ENCODE data around the gene NOL6. TPM values are rescaled to one million over a fixed set of nuclear protein-coding genes. Genes with fewer than 3 reads are reported as not detected.
"Not testable (repeated sequence)": the region's sequence is repeated elsewhere in the genome, so short reads cannot be mapped to it uniquely, and the experiment has no call there.

Gene NOL6
- total RNA-seq, 1 donor from 2014 or later = 47.9 TPM

GRCh38 chr9:33435821-33436277 is 37.9 kb downstream of the NOL6 start:
- intact Hi-C loops (cut with micrococcal nuclease) = no loop called here

- intact Hi-C loops (cut with micrococcal nuclease) = no loop called here
Observed at GRCh38 chr9:33434317-33435105, 39.2 kb downstream of the NOL6 start.

- intact Hi-C loops (cut with micrococcal nuclease) = no loop called here
Observed at GRCh38 chr9:33433871-33434270, 39.9 kb downstream of the NOL6 start.

GRCh38 chr9:33431420-33431819 is 42.3 kb downstream of the NOL6 start:
- intact Hi-C loops (cut with micrococcal nuclease) = no loop called here

- intact Hi-C loops (cut with micrococcal nuclease) = no loop called here
Observed at GRCh38 chr9:33430942-33431341, 42.8 kb downstream of the NOL6 start.

- intact Hi-C loops (cut with micrococcal nuclease) = no loop called here
Observed at GRCh38 chr9:33429256-33429985, 44.3 kb downstream of the NOL6 start.

GRCh38 chr9:33426843-33427293 is 46.9 kb downstream of the NOL6 start:
- intact Hi-C loops (cut with micrococcal nuclease) = no loop called here

GRCh38 chr9:33425128-33425533 is 48.6 kb downstream of the NOL6 start:
- intact Hi-C loops (cut with micrococcal nuclease) = no loop called here

- intact Hi-C loops (cut with micrococcal nuclease) = not testable (repeated sequence)
Observed at GRCh38 chr9:33424492-33424891, 49.2 kb downstream of the NOL6 start.

- intact Hi-C loops (cut with micrococcal nuclease) = not testable (repeated sequence)
Observed at GRCh38 chr9:33424043-33424442, 49.7 kb downstream of the NOL6 start.

- intact Hi-C loops (cut with micrococcal nuclease) = loop anchor here (5.0 kb wide), 1 partner anchor 397 kb away; the partner anchor contains the start of gene UBE2R2
Observed at GRCh38 chr9:33419708-33420303, 53.9 kb downstream of the NOL6 start.

GRCh38 chr9:33418090-33418489 is 55.6 kb downstream of the NOL6 start:
- intact Hi-C loops (cut with micrococcal nuclease) = loop anchor here (5.0 kb wide), 1 partner anchor 399 kb away; the partner anchor contains the start of gene UBE2R2

GRCh38 chr9:33416996-33417395 is 56.7 kb downstream of the NOL6 start:
- intact Hi-C loops (cut with micrococcal nuclease) = loop anchor here (5.0 kb wide), 1 partner anchor 400 kb away; the partner anchor contains the start of gene UBE2R2

- intact Hi-C loops (cut with micrococcal nuclease) = loop anchor here (1.0 to 5.0 kb wide), 8 partner anchors 12 to 402 kb away; partner anchors contain the start of genes BAG1, NFX1, NOL6 and UBE2R2
Observed at GRCh38 chr9:33415501-33416038, 58.2 kb downstream of the NOL6 start.

- intact Hi-C loops (cut with micrococcal nuclease) = loop anchor here (1.0 to 5.0 kb wide), 8 partner anchors 12 to 402 kb away; partner anchors contain the start of genes BAG1, NFX1, NOL6 and UBE2R2
Observed at GRCh38 chr9:33414889-33415500, 58.7 kb downstream of the NOL6 start.

GRCh38 chr9:33414268-33414667 is 59.5 kb downstream of the NOL6 start:
- intact Hi-C loops (cut with micrococcal nuclease) = no loop called here

Other genes starting within 250 kb of the NOL6 start
- gene SPINK4, start 233.8 kb downstream of the NOL6 start, total RNA-seq = not detected in 2 replicates
- 69.3 and 70.4 TPM in 2 replicates for gene BAG1, start 209.2 kb downstream of the NOL6 start, total RNA-seq
- gene CHMP5, start 208.9 kb downstream of the NOL6 start, total RNA-seq = 48.4 and 51.5 TPM in 2 replicates
- 44.0 and 45.4 TPM in 2 replicates for gene NFX1, start 183.4 kb downstream of the NOL6 start, total RNA-seq
- gene AQP7, start 71.4 kb downstream of the NOL6 start, total RNA-seq = 0.48 and 0.66 TPM in 2 replicates
- 109 and 113 TPM in 2 replicates for gene AQP3, start 26.3 kb downstream of the NOL6 start, total RNA-seq
- gene ANKRD18B, start 50.3 kb upstream of the NOL6 start, total RNA-seq = 1.1 and 1.9 TPM in 2 replicates